DMS153 (cell line): ENCODE data around the gene LEPROT.
"Not testable (repeated sequence)": the region's sequence is repeated elsewhere in the genome, so short reads cannot be mapped to it uniquely, and the experiment has no call there.

Experiments
- DNase-seq: peaks from one replicate; lab custom pipeline; 2025; lab: John Stamatoyannopoulos, UW

Gene LEPROT

GRCh38 chr1:65420590-65421350 lies at the start of gene LEPROT, which contains the start of gene LEPR:
LEPROT (plus strand) TSS chr1:65420668; CDS start chr1:65420725, 57 bp downstream.
LEPR (plus strand) TSS chr1:65420668; CDS start chr1:65565566, 144,898 bp downstream.
- DNase-seq = no peak

- no peak for DNase-seq
Measured at GRCh38 chr1:65371544-65371943, 48.9 kb upstream of the LEPROT start.

- DNase-seq = no peak
Measured at GRCh38 chr1:65372557-65372956, 47.9 kb upstream of the LEPROT start.

GRCh38 chr1:65377496-65378246 lies 42.8 kb upstream of the LEPROT start:
- DNase-seq = no peak

- DNase-seq = no peak
Measured at GRCh38 chr1:65378247-65378946, 42.1 kb upstream of the LEPROT start.

GRCh38 chr1:65384426-65384825 lies 36.0 kb upstream of the LEPROT start:
- not testable (repeated sequence) for DNase-seq

- no peak for DNase-seq
Measured at GRCh38 chr1:65386439-65386838, 34.0 kb upstream of the LEPROT start.

GRCh38 chr1:65387821-65388220 lies 32.6 kb upstream of the LEPROT start:
- DNase-seq = no peak

- DNase-seq = no peak
Measured at GRCh38 chr1:65388908-65389695, 31.4 kb upstream of the LEPROT start.

- DNase-seq = no peak
Measured at GRCh38 chr1:65392497-65392896, 28.0 kb upstream of the LEPROT start.

GRCh38 chr1:65393347-65393746 lies 27.1 kb upstream of the LEPROT start:
- DNase-seq = no peak

- DNase-seq = no peak
Measured at GRCh38 chr1:65393928-65394327, 26.5 kb upstream of the LEPROT start.

GRCh38 chr1:65395887-65396612 lies 24.4 kb upstream of the LEPROT start:
- no peak for DNase-seq

GRCh38 chr1:65398083-65398482 lies 22.4 kb upstream of the LEPROT start:
- DNase-seq = no peak

GRCh38 chr1:65399003-65399402 lies 21.5 kb upstream of the LEPROT start:
- no peak for DNase-seq

- no peak for DNase-seq
Measured at GRCh38 chr1:65401612-65402011, 18.9 kb upstream of the LEPROT start.

- DNase-seq = no peak
Measured at GRCh38 chr1:65404941-65405340, 15.5 kb upstream of the LEPROT start.

- DNase-seq = no peak
Measured at GRCh38 chr1:65407877-65408276, 12.6 kb upstream of the LEPROT start.

- DNase-seq = no peak
Measured at GRCh38 chr1:65409314-65409713, 11.2 kb upstream of the LEPROT start.

- DNase-seq = no peak
Measured at GRCh38 chr1:65409816-65410326, 10.6 kb upstream of the LEPROT start.
